MM.1S (cell line): ENCODE results near the gene ANO3.

ENCODE experiments used
- DNase-seq: peaks from one replicate; pipeline ENCODE4 v3.0.0-alpha.2; 2015
- H2AFZ ChIP-seq: fragments of 300-600 bp; sonication (generic); 2 replicates; pipeline ENCODE4 v1.6.0; 2016; ENCODE audit warnings: antibody characterized with exemption, low read length
- H3F3A ChIP-seq: fragments of 300-600 bp; sonication (generic); 2 replicates; pipeline ENCODE4 v1.6.1; 2016; ENCODE audit warnings: mild to moderate bottlenecking, antibody characterized with exemption, low read length, moderate library complexity, mixed read lengths; ENCODE audit not compliant: insufficient read depth
- H3K27ac ChIP-seq: fragments of 300-600 bp; sonication (generic); 2 replicates; pipeline ENCODE4 v1.5.1; 2016; ENCODE audit warnings: mild to moderate bottlenecking, low read length
- H3K27me3 ChIP-seq: fragments of 300-600 bp; sonication (generic); replicated peaks from 2 replicates; pipeline ENCODE4 v1.6.0; 2016; ENCODE audit warnings: low read length; ENCODE audit not compliant: insufficient read depth
- H3K36me3 ChIP-seq: fragments of 300-600 bp; sonication (generic); replicated peaks from 2 replicates; pipeline ENCODE4 v1.6.1; 2016; ENCODE audit warnings: mild to moderate bottlenecking, low read length, mixed read lengths; ENCODE audit not compliant: insufficient read depth
- H3K4me1 ChIP-seq: fragments of 300-600 bp; sonication (generic); 2 replicates; pipeline ENCODE4 v1.6.1; 2016; ENCODE audit warnings: low read length, mixed read lengths
- H3K4me2 ChIP-seq: fragments of 300-600 bp; sonication (generic); 2 replicates; pipeline ENCODE4 v1.6.0; 2016; ENCODE audit warnings: low read depth, low read length
- H3K4me3 ChIP-seq: fragments of 300-600 bp; sonication (generic); 2 replicates; pipeline ENCODE4 v1.5.1; 2016; ENCODE audit warnings: low read length, mixed read lengths
- H3K79me2 ChIP-seq: fragments of 300-600 bp; sonication (generic); 2 replicates; pipeline ENCODE4 v1.6.1; 2016; ENCODE audit warnings: mixed run types, low read length, mixed read lengths
- H3K9ac ChIP-seq: fragments of 300-600 bp; sonication (generic); 2 replicates; pipeline ENCODE4 v1.6.1; 2016; ENCODE audit warnings: low read length, mixed read lengths
- H3K9me2 ChIP-seq: fragments of 300-600 bp; sonication (generic); replicated peaks from 2 replicates; pipeline ENCODE4 v1.6.1; 2016; ENCODE audit warnings: mild to moderate bottlenecking, low read length, mixed read lengths; ENCODE audit not compliant: insufficient read depth
- H3K9me3 ChIP-seq: fragments of 300-600 bp; sonication (generic); replicated peaks from 2 replicates; pipeline ENCODE4 v1.6.1; 2016; ENCODE audit warnings: mild to moderate bottlenecking, low read length, mixed read lengths; ENCODE audit not compliant: insufficient read depth
- H4K20me1 ChIP-seq: fragments of 300-600 bp; sonication (generic); 2 replicates; pipeline ENCODE4 v1.6.1; 2016; ENCODE audit warnings: mild to moderate bottlenecking, low read length, moderate library complexity, mixed read lengths; ENCODE audit not compliant: insufficient read depth
- CTCF ChIP-seq: fragments of 300-600 bp; sonication (generic); IDR thresholded peaks from 2 replicates; pipeline ENCODE4 v1.5.1; 2016; ENCODE audit warnings: antibody characterized with exemption, low read length, mixed read lengths
- EZH2 ChIP-seq: fragments of 300-600 bp; sonication (generic); optimal IDR thresholded peaks from 2 replicates; pipeline ENCODE3; 2017; ENCODE audit warnings: low read depth, mild to moderate bottlenecking, antibody characterized with exemption, low read length, mixed read lengths
- EZH2phosphoT487 ChIP-seq: fragments of 300-600 bp; sonication (generic); IDR thresholded peaks from 2 replicates; pipeline ENCODE4 v1.6.1; 2018; ENCODE audit warnings: antibody characterized with exemption, low read length

ANO3 gene

GRCh38 chr11:26399336-26399735 is 67.4 kb downstream of the ANO3 start:
- no peaks in the 10 kb centered on the region for H3K9me3 ChIP-seq
- TF ChIP-seq CTCF (no peak), EZH2phosphoT487 (no peak), EZH2 (no peak)
- H3K4me1 ChIP-seq = no peaks in the 10 kb centered on the region

GRCh38 chr11:26410706-26411366 is 78.9 kb downstream of the ANO3 start:
- Histone ChIP-seq H3K9me3 (no peaks in the 10 kb centered on the region), H3K4me1 (no peaks in the 10 kb centered on the region), H3K9me2 (no peaks in the 10 kb centered on the region), H3F3A (no peaks in the 10 kb centered on the region), H3K27ac (no peak overlapping the region), H3K9ac (no peak overlapping the region), H3K79me2 (no peaks in the 10 kb centered on the region), H3K4me2 (no peak overlapping the region), H2AFZ (no peak overlapping the region), H3K4me3 (no peak overlapping the region), H3K36me3 (no peaks in the 10 kb centered on the region), H3K27me3 (no peaks in the 10 kb centered on the region), H4K20me1 (no peaks in the 10 kb centered on the region)
- no peak for DNase-seq
- TF ChIP-seq EZH2 (no peak), EZH2phosphoT487 (no peak), CTCF (no peak)

More at GRCh38 chr11:26399336-26399735, 67.4 kb downstream of the ANO3 start:
- no peak overlapping the region for H2AFZ ChIP-seq
- no peaks in the 10 kb centered on the region for H4K20me1 ChIP-seq
- H3K4me3 ChIP-seq = no peak overlapping the region
- no peak overlapping the region for H3K4me2 ChIP-seq
- no peaks in the 10 kb centered on the region for H3F3A ChIP-seq
- H3K27ac ChIP-seq = no peak overlapping the region
- H3K9me2 ChIP-seq = no peaks in the 10 kb centered on the region
- no peak overlapping the region for H3K9ac ChIP-seq
- no peaks in the 10 kb centered on the region for H3K36me3 ChIP-seq
- no peak for DNase-seq
- no peaks in the 10 kb centered on the region for H3K27me3 ChIP-seq
- no peaks in the 10 kb centered on the region for H3K79me2 ChIP-seq

GRCh38 chr11:26412955-26413354 is 81.0 kb downstream of the ANO3 start:
- H3K4me1 ChIP-seq = no peaks in the 10 kb centered on the region
- no peak for TF ChIP-seq EZH2phosphoT487
- no peak for TF ChIP-seq CTCF
- TF ChIP-seq EZH2 = no peak
- H3K4me2 ChIP-seq = no peak overlapping the region
- H2AFZ ChIP-seq = no peak overlapping the region
- H3K9ac ChIP-seq = no peak overlapping the region
- H3K4me3 ChIP-seq = no peak overlapping the region
- no peaks in the 10 kb centered on the region for H3K36me3 ChIP-seq
- no peak overlapping the region for H3K27ac ChIP-seq
- no peaks in the 10 kb centered on the region for H3K79me2 ChIP-seq
- no peaks in the 10 kb centered on the region for H3K9me2 ChIP-seq
- no peaks in the 10 kb centered on the region for H4K20me1 ChIP-seq
- H3K27me3 ChIP-seq = no peaks in the 10 kb centered on the region
- H3K9me3 ChIP-seq = no peaks in the 10 kb centered on the region
- DNase-seq = no peak
- H3F3A ChIP-seq = no peaks in the 10 kb centered on the region
